ENCODE results near the gene KIRREL1.
A peak's percentile ranks its signal among the peaks of the same experiment; 100 is the strongest.

Gene KIRREL1

DNA sequence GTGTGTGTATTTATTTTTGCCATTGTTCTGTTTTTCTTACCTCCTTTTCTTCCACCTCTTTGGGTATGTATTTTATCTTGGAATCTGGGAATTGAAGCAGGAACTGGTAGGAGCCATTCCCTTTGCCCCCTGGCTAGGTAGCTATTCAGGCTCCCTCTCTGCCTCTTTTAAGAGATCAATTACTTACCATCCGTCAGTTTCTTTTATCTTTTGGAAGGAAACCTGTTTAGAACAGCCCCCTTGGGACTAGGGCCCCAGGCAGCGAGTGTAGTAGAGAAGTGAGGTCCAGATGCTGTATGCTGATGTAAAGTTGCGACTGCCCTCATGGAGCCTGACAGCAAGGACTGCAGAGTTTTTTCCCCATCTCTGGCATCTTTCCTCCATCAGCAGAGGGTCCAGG is 41.6 kb downstream of the KIRREL1 start:
- no peak for DNase-seq (ENCODE audit: low read depth in 1 of 2, low spot score in 1 of 2)
- in situ Hi-C loops (cut with HindIII; ENCODE audit: low pct_unique_long_range_greater_than_20kb, low sequenced_read_pairs): no loop called here
- no peak for TF ChIP-seq JUND (IDR thresholded peaks at IDR 0.05; ENCODE audit: low read depth)

DNA sequence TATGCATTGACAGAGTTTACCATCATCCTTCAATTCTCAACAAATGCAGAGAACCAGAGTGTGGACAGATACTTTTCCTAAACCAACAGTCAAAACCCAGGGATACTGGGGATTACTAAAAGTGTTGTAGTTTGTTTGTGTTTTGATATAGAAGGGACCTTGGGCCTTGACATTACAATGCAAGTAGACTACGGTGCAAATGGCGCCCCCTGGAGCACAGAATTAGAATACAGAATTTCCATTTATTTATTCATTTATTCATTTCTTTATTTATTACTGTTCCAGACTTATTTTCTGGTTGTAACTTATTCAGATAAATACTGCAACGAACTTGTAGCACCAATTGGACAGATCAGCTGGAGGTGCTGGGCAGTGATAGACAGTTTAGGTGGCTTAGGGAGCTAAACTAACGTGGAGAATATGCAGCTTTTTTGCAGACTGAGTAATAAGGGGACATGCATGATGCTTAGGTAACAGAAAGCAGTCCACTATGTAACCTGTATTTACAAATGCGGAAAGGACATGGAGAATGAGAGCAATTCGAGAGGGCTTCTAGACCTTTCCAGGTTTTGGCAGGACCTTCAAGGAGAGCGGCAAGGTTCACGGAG is 42.6 kb downstream of the KIRREL1 start:
- DNase-seq (ENCODE audit: low read depth in 1 of 2, low spot score in 1 of 2): peak in 1 of 2 experiments; percentile 66
- in situ Hi-C loops (cut with HindIII; ENCODE audit: low pct_unique_long_range_greater_than_20kb, low sequenced_read_pairs): no loop called here
- TF ChIP-seq JUND (IDR thresholded peaks at IDR 0.05; ENCODE audit: low read depth): no peak

DNA sequence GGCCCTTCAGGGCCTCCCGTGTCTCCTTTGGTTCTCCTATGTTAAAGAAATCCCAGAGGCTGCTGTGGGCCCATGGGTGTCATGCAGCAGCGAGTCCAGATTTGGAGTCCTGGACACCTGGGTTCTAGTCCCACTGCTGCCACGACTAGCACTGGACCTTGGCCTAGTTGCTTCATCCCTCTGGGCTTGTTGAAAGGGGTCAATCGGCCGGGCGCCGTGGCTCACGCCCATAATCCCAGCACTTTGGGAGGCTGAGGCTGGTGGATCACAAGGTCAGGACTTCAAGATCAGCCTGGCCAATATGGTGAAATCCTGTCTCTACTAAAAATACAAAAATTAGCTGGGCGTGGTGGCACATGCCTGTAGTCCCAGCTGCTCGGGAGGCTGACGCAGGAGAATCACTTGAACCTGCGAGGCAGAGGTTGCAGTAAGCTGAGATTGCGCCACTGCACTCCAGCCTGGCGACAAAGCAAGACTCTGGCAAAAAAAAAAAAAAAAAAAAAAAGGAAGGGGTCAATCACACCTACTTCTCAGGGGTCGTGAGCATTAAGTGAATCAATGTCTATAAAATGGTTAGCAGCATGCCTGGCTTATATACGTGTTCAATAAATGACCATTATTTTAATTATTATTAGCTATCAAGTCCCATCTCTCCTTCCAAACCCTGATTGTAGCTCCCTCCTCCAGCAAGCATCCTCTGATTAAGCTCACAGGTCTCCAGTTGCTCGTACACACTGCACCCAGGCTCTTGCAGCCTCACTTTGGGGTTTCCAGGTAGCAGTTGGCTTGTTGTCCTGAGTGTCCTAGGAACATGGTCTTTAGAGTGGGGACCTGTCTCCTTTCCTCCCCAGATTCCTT is 43.8 kb downstream of the KIRREL1 start:
- no peak for TF ChIP-seq JUND (IDR thresholded peaks at IDR 0.05; ENCODE audit: low read depth)
- DNase-seq (ENCODE audit: low read depth in 1 of 2, low spot score in 1 of 2): no peak
- in situ Hi-C loops (cut with HindIII; ENCODE audit: low pct_unique_long_range_greater_than_20kb, low sequenced_read_pairs): no loop called here

DNA sequence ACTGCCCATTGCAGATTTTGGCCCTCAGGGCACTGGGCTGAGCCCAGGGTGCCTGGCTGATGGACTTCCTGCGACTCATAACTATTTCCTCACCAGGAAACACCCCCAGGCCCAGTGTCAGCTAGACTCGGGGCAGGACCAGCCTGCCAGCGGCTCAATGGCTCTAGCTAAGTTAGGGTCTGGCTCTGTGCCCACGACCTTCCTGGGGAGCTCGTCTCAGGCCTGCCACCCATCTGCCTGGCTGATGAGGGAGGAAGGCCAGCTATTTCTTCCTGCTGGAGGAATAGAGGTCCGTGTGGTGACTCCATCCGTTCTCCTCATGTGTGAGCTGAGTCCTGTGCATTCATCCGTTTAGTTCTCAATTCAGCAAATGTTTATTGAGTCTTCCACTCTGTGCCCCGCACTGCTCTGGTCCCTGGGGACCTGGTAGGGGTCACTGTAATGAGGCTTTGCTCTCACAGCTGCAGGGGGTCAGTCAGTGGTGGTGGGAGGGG is 44.5 kb downstream of the KIRREL1 start:
- DNase-seq (ENCODE audit: low read depth in 1 of 2, low spot score in 1 of 2): no peak
- in situ Hi-C loops (cut with HindIII; ENCODE audit: low pct_unique_long_range_greater_than_20kb, low sequenced_read_pairs): no loop called here
- TF ChIP-seq JUND (IDR thresholded peaks at IDR 0.05; ENCODE audit: low read depth): no peak

DNA sequence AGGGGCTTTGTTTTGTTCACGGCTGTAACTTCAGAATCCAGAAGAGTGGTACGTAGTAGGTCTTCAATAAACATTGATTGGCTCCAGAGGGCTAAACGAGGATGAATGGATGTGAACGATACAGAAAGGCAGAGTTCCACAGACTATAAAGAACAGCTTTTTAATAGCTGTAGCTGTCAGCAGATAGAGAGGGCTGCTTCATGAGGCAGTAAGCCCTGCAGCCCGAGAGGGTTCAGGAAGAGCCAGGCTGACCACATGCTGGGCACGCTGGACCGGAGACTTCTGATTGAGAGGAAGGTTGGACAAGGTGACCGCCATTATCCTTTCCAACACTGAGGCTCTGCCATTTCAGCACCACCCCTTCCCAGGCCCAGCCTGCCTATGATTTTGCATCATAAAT is 45.3 kb downstream of the KIRREL1 start:
- in situ Hi-C loops (cut with HindIII; ENCODE audit: low pct_unique_long_range_greater_than_20kb, low sequenced_read_pairs): no loop called here
- DNase-seq (ENCODE audit: low read depth in 1 of 2, low spot score in 1 of 2): no peak
- TF ChIP-seq JUND (IDR thresholded peaks at IDR 0.05; ENCODE audit: low read depth): no peak

DNA sequence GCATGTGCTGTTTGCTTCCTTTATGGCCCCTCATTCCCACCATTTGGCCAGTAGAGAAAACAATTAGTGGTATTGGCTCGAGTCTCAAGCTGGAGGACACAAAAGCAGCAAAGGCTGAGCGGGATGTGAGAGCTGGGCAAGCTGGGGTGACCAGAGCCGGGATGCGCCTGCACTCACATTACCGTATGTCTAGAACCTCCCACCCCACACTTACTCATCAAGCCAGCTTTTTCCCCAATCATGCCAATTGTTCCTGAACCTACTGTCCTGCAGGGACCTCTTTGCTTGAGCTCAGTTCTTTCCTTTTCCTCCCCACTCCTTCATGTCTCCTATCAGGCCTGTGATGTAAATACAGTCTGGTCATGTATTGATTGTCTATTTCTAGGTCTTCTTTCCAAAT is 45.9 kb downstream of the KIRREL1 start:
- in situ Hi-C loops (cut with HindIII; ENCODE audit: low pct_unique_long_range_greater_than_20kb, low sequenced_read_pairs): no loop called here
- no peak for TF ChIP-seq JUND (IDR thresholded peaks at IDR 0.05; ENCODE audit: low read depth)
- DNase-seq (ENCODE audit: low read depth in 1 of 2, low spot score in 1 of 2): no peak

DNA sequence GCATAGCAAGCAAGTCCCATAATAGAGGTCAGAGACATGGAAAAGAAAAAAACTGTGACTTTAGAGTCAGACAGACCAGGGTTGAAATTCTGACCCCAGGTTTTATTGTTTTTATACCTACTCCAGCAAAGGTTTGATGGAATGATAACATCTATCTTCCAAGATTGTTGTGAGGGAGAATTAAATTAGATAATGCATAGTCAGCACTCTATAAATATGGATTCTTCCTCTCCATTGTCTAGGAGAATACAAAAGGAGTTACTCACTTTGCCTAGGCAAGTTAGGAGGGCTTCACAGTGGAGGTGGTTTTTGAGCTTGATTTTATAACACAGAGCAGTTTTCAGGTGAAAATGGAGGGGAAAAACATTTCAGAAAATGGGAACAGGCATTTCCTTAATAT is 46.9 kb downstream of the KIRREL1 start:
- TF ChIP-seq JUND (IDR thresholded peaks at IDR 0.05; ENCODE audit: low read depth): no peak
- DNase-seq (ENCODE audit: low read depth in 1 of 2, low spot score in 1 of 2): no peak
- in situ Hi-C loops (cut with HindIII; ENCODE audit: low pct_unique_long_range_greater_than_20kb, low sequenced_read_pairs): no loop called here

DNA sequence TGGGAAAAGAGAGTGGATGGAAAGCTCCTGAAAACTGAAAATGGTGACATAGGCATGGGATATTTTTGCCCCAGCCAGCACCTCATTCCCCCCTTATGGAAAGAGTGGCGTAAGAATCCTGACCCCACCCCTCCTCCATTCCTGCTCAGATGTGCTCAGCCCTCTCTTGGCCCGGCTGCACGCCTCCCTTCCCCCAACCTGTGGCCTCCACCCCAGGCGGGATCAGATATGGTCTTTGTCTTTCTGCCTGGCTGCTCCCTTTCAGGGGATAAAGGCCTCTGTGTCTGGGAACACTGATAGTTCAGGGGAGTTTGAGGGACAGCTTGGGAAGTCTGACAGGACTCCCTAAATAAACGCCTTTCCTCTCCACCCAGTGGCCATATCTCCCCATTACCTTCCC is 49.8 kb downstream of the KIRREL1 start:
- TF ChIP-seq JUND (IDR thresholded peaks at IDR 0.05; ENCODE audit: low read depth): no peak
- DNase-seq (ENCODE audit: low read depth in 1 of 2, low spot score in 1 of 2): no peak
- in situ Hi-C loops (cut with HindIII; ENCODE audit: low pct_unique_long_range_greater_than_20kb, low sequenced_read_pairs): no loop called here

DNA sequence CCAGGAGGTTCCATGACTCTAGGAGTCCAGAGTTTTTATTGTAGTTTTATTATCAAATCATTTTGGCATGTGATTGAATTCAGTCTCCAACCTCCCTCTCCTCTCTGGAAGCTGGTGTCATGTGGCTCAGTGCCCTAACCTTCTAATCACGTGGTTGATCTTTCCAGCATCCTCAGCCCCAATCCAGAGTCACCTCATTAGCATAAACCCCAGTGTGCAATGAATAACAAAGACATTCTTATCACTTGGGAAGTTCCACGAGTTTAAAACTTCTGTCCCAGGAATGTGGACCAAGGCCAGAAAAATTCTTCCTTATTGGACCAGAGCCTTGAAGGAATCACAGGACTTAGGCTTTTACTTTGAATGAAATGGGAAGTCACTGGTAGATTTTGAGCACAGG is 52.2 kb downstream of the KIRREL1 start:
- in situ Hi-C loops (cut with HindIII; ENCODE audit: low pct_unique_long_range_greater_than_20kb, low sequenced_read_pairs): no loop called here
- TF ChIP-seq JUND (IDR thresholded peaks at IDR 0.05; ENCODE audit: low read depth): no peak
- DNase-seq (ENCODE audit: low read depth in 1 of 2, low spot score in 1 of 2): no peak

DNA sequence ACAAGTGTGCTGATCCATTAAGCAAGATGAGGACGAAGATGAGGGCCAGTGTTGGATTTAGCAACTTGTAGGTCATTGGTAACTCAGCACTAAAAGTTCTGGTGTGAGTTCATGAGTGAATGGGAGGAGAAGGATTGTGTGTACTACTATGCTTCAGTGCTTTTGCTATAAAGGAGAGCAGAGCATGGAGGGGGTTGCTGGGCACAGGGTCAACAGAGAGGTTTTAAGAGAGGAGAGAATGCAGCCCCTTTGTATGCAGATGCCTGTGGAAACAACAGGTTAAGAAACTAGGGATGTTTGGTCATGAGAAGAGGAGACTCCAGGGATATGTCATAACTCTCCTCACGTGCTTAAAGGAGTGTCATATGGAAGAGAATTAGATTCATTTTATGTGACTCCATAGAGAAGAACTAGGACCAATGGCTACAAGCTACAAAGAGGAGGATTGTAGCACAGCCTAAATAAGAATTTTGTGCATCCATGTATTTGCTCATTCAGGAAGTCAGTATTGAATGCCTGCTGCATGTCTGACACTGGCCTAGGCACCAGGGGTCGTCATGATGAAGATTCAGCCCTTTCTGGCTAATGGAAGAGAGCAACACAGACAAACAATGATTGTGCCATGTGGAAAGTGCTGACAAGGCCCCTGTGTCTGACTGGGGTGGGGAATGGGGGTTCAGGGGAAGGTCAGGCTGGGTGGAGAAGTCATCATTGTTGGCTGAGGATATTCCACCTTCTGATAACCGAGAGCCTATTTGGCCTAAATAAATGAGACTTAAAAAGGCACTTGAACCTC is 53.5 kb downstream of the KIRREL1 start:
- no peak for TF ChIP-seq JUND (IDR thresholded peaks at IDR 0.05; ENCODE audit: low read depth)
- in situ Hi-C loops (cut with HindIII; ENCODE audit: low pct_unique_long_range_greater_than_20kb, low sequenced_read_pairs): no loop called here
- no peak for DNase-seq (ENCODE audit: low read depth in 1 of 2, low spot score in 1 of 2)

DNA sequence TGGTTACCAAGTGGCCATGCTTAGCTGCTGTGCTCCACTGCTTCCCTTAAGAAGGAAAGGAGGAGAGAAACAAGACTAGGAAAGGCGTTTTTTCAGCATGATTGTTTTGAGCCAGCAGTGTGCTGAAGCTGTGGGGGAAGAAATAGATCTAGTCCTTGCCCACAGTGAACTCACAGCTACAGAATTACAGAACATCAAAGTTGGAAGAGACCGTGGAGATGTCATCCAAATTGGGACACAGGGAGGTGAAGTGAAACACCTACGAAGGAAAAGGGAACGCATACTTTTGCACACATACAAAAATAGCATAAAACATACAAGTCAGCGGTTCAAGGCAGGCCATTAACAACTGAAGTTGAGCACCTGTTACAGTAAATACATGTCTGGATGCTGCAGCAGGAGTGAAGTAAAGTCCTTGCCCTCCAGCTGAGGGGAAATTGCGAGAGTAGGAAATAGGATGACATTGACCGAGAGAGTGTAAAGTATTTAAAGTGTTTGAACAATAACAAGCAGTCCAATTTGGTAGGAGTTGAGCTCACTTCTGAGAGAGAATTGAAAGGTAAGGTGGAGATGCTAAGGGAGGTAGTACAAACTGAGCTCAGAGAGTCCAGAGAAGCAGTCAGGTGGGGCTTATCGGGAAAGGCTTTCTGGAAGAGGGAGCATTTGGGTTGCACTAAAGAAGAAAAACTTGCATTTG is 55.1 kb downstream of the KIRREL1 start:
- in situ Hi-C loops (cut with HindIII; ENCODE audit: low pct_unique_long_range_greater_than_20kb, low sequenced_read_pairs): no loop called here
- no peak for TF ChIP-seq JUND (IDR thresholded peaks at IDR 0.05; ENCODE audit: low read depth)
- no peak for DNase-seq (ENCODE audit: low read depth in 1 of 2, low spot score in 1 of 2)

DNA sequence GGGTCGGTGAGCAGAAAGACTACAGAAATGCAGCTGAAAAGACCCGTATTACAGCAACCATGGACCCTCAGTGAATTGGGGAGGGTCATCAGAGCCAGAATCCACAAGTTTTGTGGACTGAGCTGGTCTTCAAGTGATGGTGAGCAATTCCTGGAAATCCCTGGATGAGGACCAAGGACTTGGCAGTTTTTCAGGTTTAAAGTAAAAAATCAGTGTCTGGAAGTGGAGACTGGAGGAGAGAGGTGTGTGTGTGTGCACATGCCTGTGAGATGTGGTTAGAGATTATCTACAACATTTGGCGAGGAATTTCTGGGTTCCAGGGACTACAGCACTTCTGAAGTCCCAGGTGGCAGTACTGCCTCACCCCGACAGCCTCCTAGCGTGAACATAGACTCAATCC is 56.4 kb downstream of the KIRREL1 start:
- in situ Hi-C loops (cut with HindIII; ENCODE audit: low pct_unique_long_range_greater_than_20kb, low sequenced_read_pairs): no loop called here
- TF ChIP-seq JUND (IDR thresholded peaks at IDR 0.05; ENCODE audit: low read depth): no peak
- no peak for DNase-seq (ENCODE audit: low read depth in 1 of 2, low spot score in 1 of 2)

Measured in T47D (cell line).